ENCODE results near the gene GBP6. TPM values are rescaled to one million over a fixed set of nuclear protein-coding genes. Genes with fewer than 3 reads are reported as not detected.

GBP6 gene
- total RNA-seq, 1 experiment from 2014 or later, result not detected

GRCh38 chr1:89355056-89355455, 8.8 kb upstream of the GBP6 start:
- Mint-ChIP-seq H3K4me1 (peaks cover 14% of the 10 kb centered on the region), H3K9me3 (no peaks in the 10 kb centered on the region), H3K27ac (no peak overlapping the region), H3K27me3 (ENCODE audit: low read depth) (no peaks in the 10 kb centered on the region), H3K4me3 (no peak overlapping the region), H3K36me3 (no peaks in the 10 kb centered on the region)
- ChIA-PET POLR2A (no interaction called here), CTCF (no interaction called here)
- ATAC-seq (no peak), DNase-seq (ENCODE audit: low spot score) (no peak)
- TF ChIP-seq AR (CRISPR knock-in tag; IDR thresholded peaks at IDR 0.05) (no peak), OVOL2 (CRISPR knock-in tag; IDR thresholded peaks at IDR 0.05; ENCODE audit: borderline replicate concordance) (no peak), ERG (CRISPR knock-in tag; IDR thresholded peaks at IDR 0.05) (no peak), ELF4 (CRISPR knock-in tag; IDR thresholded peaks at IDR 0.05; ENCODE audit: low read depth) (no peak), RORB (CRISPR knock-in tag; IDR thresholded peaks at IDR 0.05) (no peak), ZMAT4 (CRISPR knock-in tag; IDR thresholded peaks at IDR 0.05) (no peak), ESRRA (CRISPR knock-in tag; IDR thresholded peaks at IDR 0.05; ENCODE audit: borderline replicate concordance) (no peak), ZNF121 (CRISPR knock-in tag; IDR thresholded peaks at IDR 0.05) (no peak), ZNF263 (CRISPR knock-in tag; IDR thresholded peaks at IDR 0.05; ENCODE audit: low read depth) (no peak), PRRX2 (CRISPR knock-in tag; IDR thresholded peaks at IDR 0.05) (no peak)

- no peaks in the 10 kb centered on the region for H3K9me3 Mint-ChIP-seq
- no peaks in the 10 kb centered on the region for H3K27me3 Mint-ChIP-seq (ENCODE audit: low read depth)
- H3K4me3 Mint-ChIP-seq, result no peak overlapping the region
- H3K36me3 Mint-ChIP-seq, result no peaks in the 10 kb centered on the region
- no peak for ATAC-seq
- no peak for DNase-seq (ENCODE audit: low spot score)
- CTCF ChIA-PET, result interaction anchor here (0.6 to 3.5 kb wide), 4 partner anchors 49 to 1263 kb away, joined by 3 to 43 read pairs (median 4); no protein-coding TSS in a partner anchor
- no peak overlapping the region for H3K27ac Mint-ChIP-seq
- peaks cover 22% of the 10 kb centered on the region for H3K4me1 Mint-ChIP-seq
- POLR2A ChIA-PET, result no interaction called here
- TF ChIP-seq STAT6 (CRISPR knock-in tag; conservative IDR thresholded peaks at IDR 0.05; ENCODE audit: low read depth) (no peak), KAT7 (CRISPR knock-in tag; IDR thresholded peaks at IDR 0.05; ENCODE audit: borderline replicate concordance) (no peak), MXD4 (CRISPR knock-in tag; IDR thresholded peaks at IDR 0.05; ENCODE audit: borderline replicate concordance) (no peak), USF2 (CRISPR knock-in tag; IDR thresholded peaks at IDR 0.05) (no peak), ZBTB43 (CRISPR knock-in tag; IDR thresholded peaks at IDR 0.05) (no peak), MAX (CRISPR knock-in tag; IDR thresholded peaks at IDR 0.05) (no peak), PREB (CRISPR knock-in tag; IDR thresholded peaks at IDR 0.05; ENCODE audit: borderline replicate concordance) (no peak), TEAD4 (CRISPR knock-in tag; IDR thresholded peaks at IDR 0.05) (no peak), ZNF532 (CRISPR knock-in tag; IDR thresholded peaks at IDR 0.05; ENCODE audit: borderline replicate concordance) (no peak)
Observed at GRCh38 chr1:89356658-89357400, 7.0 kb upstream of the GBP6 start.
